Measurements from ENCODE around the gene TANK. TPM values are rescaled to one million over a fixed set of nuclear protein-coding genes. Genes with fewer than 3 reads are reported as not detected.

The TANK gene
- total and polyA plus RNA-seq, 2 experiments from 2014 or later: 27.7 to 35.4 TPM

GRCh38 chr2:161136696-161137324 is 23.4 kb upstream of the TANK start:
- no peaks in the 10 kb centered on the region for H3K9me2 ChIP-seq (ENCODE audit: insufficient read depth)
- no peaks in the 10 kb centered on the region; the same call in 2 of the 3 replicates for H3K36me3 Mint-ChIP-seq (ENCODE audit: low read depth)
- H3K36me3 ChIP-seq (ENCODE audit: insufficient read depth): no peaks in the 10 kb centered on the region
- no peaks in the 10 kb centered on the region for H3K27me3 ChIP-seq (ENCODE audit: insufficient read depth)
- H3K27ac Mint-ChIP-seq: no peak overlapping the region
- peak overlapping the region; percentile 28; the same call in 1 of the 2 replicates for H2AFZ ChIP-seq
- no peak overlapping the region for H3K4me3 Mint-ChIP-seq
- TF ChIP-seq ZNF462 (CRISPR knock-in tag; IDR thresholded peaks at IDR 0.05): no peak
- TF ChIP-seq ZNF114 (CRISPR knock-in tag; IDR thresholded peaks at IDR 0.05): no peak
- no peak for TF ChIP-seq NANOG (IDR thresholded peaks at IDR 0.05; ENCODE audit: borderline replicate concordance)
- no peak for TF ChIP-seq EZH2 (IDR thresholded peaks at IDR 0.05; ENCODE audit: low read depth, unreplicated experiment)
- no peak for TF ChIP-seq CREB1 (CRISPR knock-in tag; IDR thresholded peaks at IDR 0.05; ENCODE audit: low read depth)
- no peak for TF ChIP-seq STAT1 (IDR thresholded peaks at IDR 0.05; ENCODE audit: unreplicated experiment)
- no peak for TF ChIP-seq EZH2phosphoT487 (IDR thresholded peaks at IDR 0.05; ENCODE audit: unreplicated experiment)
- no peak for TF ChIP-seq CTCF (conservative IDR thresholded peaks at IDR 0.05; ENCODE audit: low read depth in 2 of 2)
- TF ChIP-seq REST (IDR thresholded peaks at IDR 0.05; ENCODE audit: unreplicated experiment): no peak
- no peaks in the 10 kb centered on the region for H3K79me2 ChIP-seq (replicated peaks; ENCODE audit: insufficient read depth)
- no peak overlapping the region for H3K27ac ChIP-seq (ENCODE audit: low read depth)
- peaks cover 23% of the 10 kb centered on the region for H3K4me1 Mint-ChIP-seq
- no peaks in the 10 kb centered on the region for H4K20me1 ChIP-seq (replicated peaks; ENCODE audit: insufficient read depth)
- H3K4me3 ChIP-seq: no peak overlapping the region
- DNase-seq (ENCODE audit: low spot score) (no peak), ATAC-seq (no peak)
- H3F3A ChIP-seq (replicated peaks; ENCODE audit: low read depth): no peaks in the 10 kb centered on the region
- no peaks in the 10 kb centered on the region; the same call in 2 of the 3 replicates for H3K9me3 Mint-ChIP-seq
- H3K4me2 ChIP-seq: no peak overlapping the region
- peaks cover 11% of the 10 kb centered on the region for H3K4me1 ChIP-seq (ENCODE audit: insufficient read depth)
- no peaks in the 10 kb centered on the region for H3K27me3 Mint-ChIP-seq (ENCODE audit: insufficient read depth, low read depth, poor library complexity)
